GM06990 (cell line): ENCODE data around the gene RAB6B.

Experiments used
- DNase-seq: peaks from one replicate; pipeline ENCODE4 v3.0.0-alpha.2; 2011; ENCODE audit not compliant: insufficient read length; ENCODE audit errors: extremely low read depth
- H3K27me3 ChIP-seq: replicated peaks from 2 replicates; pipeline ENCODE4 v1.6.0; 2011; ENCODE audit warnings: low read length; ENCODE audit not compliant: control insufficient read depth, insufficient read depth
- H3K36me3 ChIP-seq: 2 replicates; pipeline ENCODE4 v1.5.1; 2011; ENCODE audit warnings: low read length; ENCODE audit not compliant: control insufficient read depth, insufficient read depth
- H3K4me3 ChIP-seq: replicated peaks from 2 replicates; pipeline ENCODE4 v1.5.1; 2011; ENCODE audit warnings: low read depth, mild to moderate bottlenecking, control low read depth, low read length
- TF ChIP-seq, protein P1 (sequence below): IDR thresholded peaks from 2 replicates; pipeline ENCODE4 v1.5.1; 2011; ENCODE audit warnings: low read length, control low read depth, mild to moderate bottlenecking, inconsistent platforms; ENCODE audit not compliant: insufficient read depth, poor library complexity, severe bottlenecking

The RAB6B gene

DNA sequence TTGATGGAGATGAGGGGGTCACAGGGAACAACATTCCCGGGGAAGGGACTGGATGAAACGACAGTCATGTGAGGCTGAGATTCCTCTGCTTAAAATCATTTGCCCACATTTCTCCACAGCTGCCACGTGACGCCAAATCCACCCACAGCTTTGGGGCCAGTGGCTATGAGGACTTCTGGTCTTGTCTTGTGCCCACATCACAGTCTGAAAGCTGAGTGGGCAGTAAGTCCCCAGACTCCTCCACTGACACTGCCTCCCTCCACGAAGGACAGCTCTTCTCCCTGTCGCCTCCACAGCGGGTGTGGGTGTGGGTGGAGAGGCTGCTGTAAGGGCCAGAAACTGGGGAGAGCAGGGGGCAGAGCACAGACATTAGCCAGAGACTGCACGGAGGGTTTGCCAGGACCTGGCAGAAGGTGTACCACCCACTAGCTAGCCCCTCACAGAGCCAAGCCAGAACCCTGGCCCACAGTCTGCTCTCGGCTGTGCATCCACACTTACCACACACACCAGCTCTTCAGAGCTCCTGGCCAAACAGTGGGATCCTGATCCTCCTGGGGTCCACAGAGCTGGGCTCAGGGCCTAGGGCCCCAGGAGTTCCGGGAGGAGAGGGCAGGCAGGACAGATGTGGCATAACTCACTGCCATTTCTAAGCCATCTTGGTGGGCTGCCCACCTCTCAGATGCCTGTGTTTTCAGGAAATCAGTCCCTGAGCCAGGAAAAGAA lies 24.2 kb downstream of the RAB6B start:
- Histone ChIP-seq H3K4me3 (no peak overlapping the region), H3K36me3 (no peaks in the 10 kb centered on the region), H3K27me3 (no peaks in the 10 kb centered on the region)
- TF ChIP-seq, protein P1, sequence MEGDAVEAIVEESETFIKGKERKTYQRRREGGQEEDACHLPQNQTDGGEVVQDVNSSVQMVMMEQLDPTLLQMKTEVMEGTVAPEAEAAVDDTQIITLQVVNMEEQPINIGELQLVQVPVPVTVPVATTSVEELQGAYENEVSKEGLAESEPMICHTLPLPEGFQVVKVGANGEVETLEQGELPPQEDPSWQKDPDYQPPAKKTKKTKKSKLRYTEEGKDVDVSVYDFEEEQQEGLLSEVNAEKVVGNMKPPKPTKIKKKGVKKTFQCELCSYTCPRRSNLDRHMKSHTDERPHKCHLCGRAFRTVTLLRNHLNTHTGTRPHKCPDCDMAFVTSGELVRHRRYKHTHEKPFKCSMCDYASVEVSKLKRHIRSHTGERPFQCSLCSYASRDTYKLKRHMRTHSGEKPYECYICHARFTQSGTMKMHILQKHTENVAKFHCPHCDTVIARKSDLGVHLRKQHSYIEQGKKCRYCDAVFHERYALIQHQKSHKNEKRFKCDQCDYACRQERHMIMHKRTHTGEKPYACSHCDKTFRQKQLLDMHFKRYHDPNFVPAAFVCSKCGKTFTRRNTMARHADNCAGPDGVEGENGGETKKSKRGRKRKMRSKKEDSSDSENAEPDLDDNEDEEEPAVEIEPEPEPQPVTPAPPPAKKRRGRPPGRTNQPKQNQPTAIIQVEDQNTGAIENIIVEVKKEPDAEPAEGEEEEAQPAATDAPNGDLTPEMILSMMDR: no peak
- DNase-seq: no peak

DNA sequence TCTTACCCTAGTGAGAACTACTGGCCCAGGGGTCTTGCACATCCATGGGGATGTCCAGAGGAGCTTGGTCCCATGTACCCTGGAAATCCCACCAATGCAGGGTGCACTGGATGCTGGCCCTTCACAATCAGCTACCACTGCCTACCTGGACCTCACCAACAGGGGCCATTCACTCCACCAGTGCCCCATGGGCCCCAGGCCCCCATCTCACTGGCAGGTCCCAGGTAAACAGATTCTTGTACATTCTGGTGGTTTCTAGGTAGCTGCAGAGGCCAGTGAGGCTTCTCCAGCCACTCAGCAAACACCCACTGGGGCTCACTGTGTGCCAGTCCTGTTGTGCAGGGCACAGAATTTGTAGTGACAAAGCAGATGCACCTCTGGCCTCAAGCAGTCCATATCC lies 24.9 kb downstream of the RAB6B start:
- Histone ChIP-seq H3K36me3 (no peaks in the 10 kb centered on the region), H3K27me3 (no peaks in the 10 kb centered on the region), H3K4me3 (no peak overlapping the region)
- no peak for DNase-seq
- TF ChIP-seq, protein P1: no peak

DNA sequence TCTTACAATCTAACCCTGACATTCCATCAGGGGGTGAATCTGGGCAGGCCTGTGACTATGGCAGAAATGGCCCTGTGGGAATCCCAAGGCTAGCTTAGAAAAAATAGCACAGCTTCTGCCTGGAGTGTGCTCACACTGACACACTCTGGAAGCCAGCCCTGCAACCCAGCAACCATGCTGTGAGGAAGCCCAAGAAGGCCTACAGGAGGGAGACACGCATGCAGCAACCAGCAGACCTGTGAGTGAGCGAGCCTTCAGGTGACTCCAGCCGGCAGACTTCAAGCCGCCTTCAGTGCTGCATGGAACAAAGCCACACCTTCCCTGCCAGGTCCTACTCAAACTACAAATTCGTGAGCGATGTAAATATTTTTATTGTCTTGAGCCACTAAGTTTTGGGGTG lies 26.1 kb downstream of the RAB6B start:
- Histone ChIP-seq H3K4me3 (no peak overlapping the region), H3K36me3 (no peaks in the 10 kb centered on the region), H3K27me3 (peaks cover 2% of the 10 kb centered on the region; the same call in 1 of the 2 replicates)
- TF ChIP-seq, protein P1: no peak
- no peak for DNase-seq

DNA sequence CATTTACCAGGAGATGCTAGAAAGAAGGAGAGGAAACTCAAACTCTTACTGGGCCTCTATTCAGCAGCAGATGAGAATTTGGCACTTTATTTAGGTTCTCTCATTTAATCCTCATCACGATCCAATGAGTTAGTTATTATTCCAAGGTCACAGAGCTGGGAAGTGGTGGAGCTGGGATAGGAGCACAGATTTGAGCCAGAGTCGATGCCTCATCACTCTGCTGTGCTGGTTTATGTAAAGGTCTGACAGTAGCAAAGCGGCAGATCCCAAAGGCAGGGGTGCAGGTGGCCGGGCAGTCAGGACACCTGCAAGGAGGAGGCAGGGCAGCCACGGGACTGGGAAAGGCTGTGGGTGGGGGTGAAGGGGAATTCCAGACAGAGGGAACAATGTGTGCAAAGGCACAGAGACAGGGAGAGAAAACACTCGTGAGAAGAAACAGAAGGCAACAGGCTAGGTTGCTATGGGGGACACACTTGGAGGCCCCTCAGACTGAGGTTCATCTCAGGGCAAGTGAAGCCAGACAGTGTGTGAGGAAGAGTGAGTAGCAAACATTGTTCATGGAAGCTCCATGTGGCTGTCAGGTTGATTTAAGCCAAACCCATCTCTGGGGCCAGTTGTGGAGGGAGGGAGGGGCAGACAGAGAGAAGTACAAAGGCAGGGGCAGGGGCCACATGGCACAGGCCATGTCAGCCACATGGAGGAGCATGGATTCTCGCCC lies 26.8 kb downstream of the RAB6B start:
- no peak overlapping the region for H3K4me3 ChIP-seq
- H3K27me3 ChIP-seq: peaks cover 2% of the 10 kb centered on the region; the same call in 1 of the 2 replicates
- H3K36me3 ChIP-seq: no peaks in the 10 kb centered on the region
- DNase-seq: no peak
- TF ChIP-seq, protein P1: no peak

DNA sequence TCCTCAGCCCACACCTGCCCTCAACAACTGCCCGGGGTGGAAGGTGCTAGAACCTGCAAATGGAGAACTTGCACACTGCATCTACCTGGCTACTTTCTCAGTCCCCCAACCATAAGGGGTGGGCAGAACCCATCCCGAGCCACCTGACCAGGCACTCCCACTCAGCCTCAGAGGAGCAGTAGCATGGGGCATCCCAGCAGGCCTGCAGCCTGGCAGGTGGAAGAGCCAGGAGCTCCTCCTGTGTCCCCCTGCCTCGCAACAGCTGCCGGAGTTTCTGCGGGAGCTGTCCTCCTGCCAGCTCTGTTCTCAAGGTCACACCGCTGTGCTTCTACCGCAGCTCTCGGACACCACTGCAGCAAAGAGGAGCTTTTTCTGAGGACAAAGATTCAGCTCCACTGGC lies 27.5 kb downstream of the RAB6B start:
- Histone ChIP-seq H3K27me3 (peaks cover 3% of the 10 kb centered on the region; the same call in 1 of the 2 replicates), H3K36me3 (no peaks in the 10 kb centered on the region), H3K4me3 (no peak overlapping the region)
- TF ChIP-seq, protein P1: no peak
- DNase-seq: no peak
